ENCODE results near the gene TAGLN. TPM values are rescaled to one million over a fixed set of nuclear protein-coding genes. Genes with fewer than 3 reads are reported as not detected.

The TAGLN gene
- polyA plus RNA-seq, 1 of the 3 experiments (the other 2 are of a cell fraction) = 519 TPM

DNA sequence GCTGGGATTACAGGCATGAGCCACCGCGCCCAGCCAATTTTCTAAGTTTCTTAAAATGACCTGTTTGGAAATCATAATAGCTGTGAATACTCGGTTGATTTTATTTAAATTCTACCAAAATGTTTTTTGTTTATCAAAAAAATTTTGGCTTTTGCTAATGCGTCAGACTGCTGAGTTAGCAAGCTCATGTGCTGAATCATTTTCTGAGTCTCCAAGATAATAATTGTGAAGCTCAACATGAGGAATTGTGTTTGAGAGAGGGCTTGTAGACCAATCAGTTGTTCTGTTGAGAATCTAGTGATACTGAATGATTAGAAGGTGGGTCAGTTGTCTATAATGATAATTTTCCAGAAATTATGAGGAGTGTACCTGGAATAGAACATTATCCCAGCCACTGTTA is 49.2 kb downstream of the TAGLN start:
- Histone ChIP-seq H2AFZ (ENCODE audit: low read depth) (no peak overlapping the region), H3K79me2 (ENCODE audit: insufficient read depth) (no peaks in the 10 kb centered on the region), H3K36me3 (replicated peaks in 1 of 2; ENCODE audit: control insufficient read depth in 1 of 2, insufficient read depth in 2 of 2, low read length in 1 of 2) (peaks cover 49 to 53% of the 10 kb centered on the region in 2 experiments), H3K27me3 (ENCODE audit: insufficient read depth) (no peaks in the 10 kb centered on the region), H3K4me3 (ENCODE audit: low read depth in 2 of 2, low read length in 1 of 2) (no peak overlapping the region), H3K4me1 (ENCODE audit: control insufficient read depth in 1 of 2, insufficient read depth in 2 of 2, low read depth in 1 of 2, low read length in 1 of 2) (no peaks in the 10 kb centered on the region), H3K9ac (no peak overlapping the region), H3K9me3 (no peaks in the 10 kb centered on the region), H4K20me1 (ENCODE audit: insufficient read depth) (no peaks in the 10 kb centered on the region), H3K9me2 (no peaks in the 10 kb centered on the region), H3K4me2 (no peak overlapping the region), H3K27ac (ENCODE audit: low read depth in 2 of 2, low read length in 1 of 2) (no peak overlapping the region), H3F3A (replicated peaks; ENCODE audit: insufficient read depth) (peaks cover 7% of the 10 kb centered on the region)
- WGBS (ENCODE audit: low lambda C conversion rate) = 94% methylated on average over 4 of the region's 4 CpGs
- TF ChIP-seq MEF2A (IDR thresholded peaks at IDR 0.05; ENCODE audit: borderline replicate concordance, low read depth) = no peak
- TF ChIP-seq NRF1 (IDR thresholded peaks at IDR 0.05; ENCODE audit: low read depth, low read length) = no peak
- TF ChIP-seq, protein P1, sequence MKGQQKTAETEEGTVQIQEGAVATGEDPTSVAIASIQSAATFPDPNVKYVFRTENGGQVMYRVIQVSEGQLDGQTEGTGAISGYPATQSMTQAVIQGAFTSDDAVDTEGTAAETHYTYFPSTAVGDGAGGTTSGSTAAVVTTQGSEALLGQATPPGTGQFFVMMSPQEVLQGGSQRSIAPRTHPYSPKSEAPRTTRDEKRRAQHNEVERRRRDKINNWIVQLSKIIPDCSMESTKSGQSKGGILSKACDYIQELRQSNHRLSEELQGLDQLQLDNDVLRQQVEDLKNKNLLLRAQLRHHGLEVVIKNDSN (IDR thresholded peaks at IDR 0.05; ENCODE audit: borderline replicate concordance, low read depth) = no peak
- TF ChIP-seq POLR2AphosphoS5 (IDR thresholded peaks at IDR 0.05; ENCODE audit: low read depth, low read length) = no peak
- no peak for TF ChIP-seq TEAD4 (IDR thresholded peaks at IDR 0.05; ENCODE audit: borderline replicate concordance, insufficient read depth)
- TF ChIP-seq EP300 (IDR thresholded peaks at IDR 0.05; ENCODE audit: borderline replicate concordance in 1 of 2, low read depth in 1 of 2, low read length in 1 of 2) = no peak
- TF ChIP-seq CHD2 (IDR thresholded peaks at IDR 0.05; ENCODE audit: low read length, partially characterized antibody) = no peak
- TF ChIP-seq EZH2phosphoT487 (IDR thresholded peaks at IDR 0.05; ENCODE audit: borderline replicate concordance, low read depth) = no peak
- TF ChIP-seq JUND (IDR thresholded peaks at IDR 0.05) = no peak
- TF ChIP-seq, protein P2, sequence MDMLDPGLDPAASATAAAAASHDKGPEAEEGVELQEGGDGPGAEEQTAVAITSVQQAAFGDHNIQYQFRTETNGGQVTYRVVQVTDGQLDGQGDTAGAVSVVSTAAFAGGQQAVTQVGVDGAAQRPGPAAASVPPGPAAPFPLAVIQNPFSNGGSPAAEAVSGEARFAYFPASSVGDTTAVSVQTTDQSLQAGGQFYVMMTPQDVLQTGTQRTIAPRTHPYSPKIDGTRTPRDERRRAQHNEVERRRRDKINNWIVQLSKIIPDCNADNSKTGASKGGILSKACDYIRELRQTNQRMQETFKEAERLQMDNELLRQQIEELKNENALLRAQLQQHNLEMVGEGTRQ (IDR thresholded peaks at IDR 0.05; ENCODE audit: borderline replicate concordance, low read depth, low read length) = no peak
- TF ChIP-seq, protein P3, sequence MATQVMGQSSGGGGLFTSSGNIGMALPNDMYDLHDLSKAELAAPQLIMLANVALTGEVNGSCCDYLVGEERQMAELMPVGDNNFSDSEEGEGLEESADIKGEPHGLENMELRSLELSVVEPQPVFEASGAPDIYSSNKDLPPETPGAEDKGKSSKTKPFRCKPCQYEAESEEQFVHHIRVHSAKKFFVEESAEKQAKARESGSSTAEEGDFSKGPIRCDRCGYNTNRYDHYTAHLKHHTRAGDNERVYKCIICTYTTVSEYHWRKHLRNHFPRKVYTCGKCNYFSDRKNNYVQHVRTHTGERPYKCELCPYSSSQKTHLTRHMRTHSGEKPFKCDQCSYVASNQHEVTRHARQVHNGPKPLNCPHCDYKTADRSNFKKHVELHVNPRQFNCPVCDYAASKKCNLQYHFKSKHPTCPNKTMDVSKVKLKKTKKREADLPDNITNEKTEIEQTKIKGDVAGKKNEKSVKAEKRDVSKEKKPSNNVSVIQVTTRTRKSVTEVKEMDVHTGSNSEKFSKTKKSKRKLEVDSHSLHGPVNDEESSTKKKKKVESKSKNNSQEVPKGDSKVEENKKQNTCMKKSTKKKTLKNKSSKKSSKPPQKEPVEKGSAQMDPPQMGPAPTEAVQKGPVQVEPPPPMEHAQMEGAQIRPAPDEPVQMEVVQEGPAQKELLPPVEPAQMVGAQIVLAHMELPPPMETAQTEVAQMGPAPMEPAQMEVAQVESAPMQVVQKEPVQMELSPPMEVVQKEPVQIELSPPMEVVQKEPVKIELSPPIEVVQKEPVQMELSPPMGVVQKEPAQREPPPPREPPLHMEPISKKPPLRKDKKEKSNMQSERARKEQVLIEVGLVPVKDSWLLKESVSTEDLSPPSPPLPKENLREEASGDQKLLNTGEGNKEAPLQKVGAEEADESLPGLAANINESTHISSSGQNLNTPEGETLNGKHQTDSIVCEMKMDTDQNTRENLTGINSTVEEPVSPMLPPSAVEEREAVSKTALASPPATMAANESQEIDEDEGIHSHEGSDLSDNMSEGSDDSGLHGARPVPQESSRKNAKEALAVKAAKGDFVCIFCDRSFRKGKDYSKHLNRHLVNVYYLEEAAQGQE (IDR thresholded peaks at IDR 0.05; ENCODE audit: low read depth, low read length) = no peak
- TF ChIP-seq YY1 (IDR thresholded peaks at IDR 0.05; ENCODE audit: low read depth) = no peak
- TF ChIP-seq FOXJ3 (CRISPR knock-in tag; IDR thresholded peaks at IDR 0.05) = no peak
- CTCF ChIA-PET = no interaction called here
- POLR2A ChIA-PET = interaction anchor here (0.6 to 1.2 kb wide), 3 partner anchors 14 to 1183 kb away, joined by 3 read pairs; no protein-coding TSS in a partner anchor
- DNase-seq = no peak
